A549 (cell line): Measurements from ENCODE around the gene DAGLA. TPM values are rescaled to one million over a fixed set of nuclear protein-coding genes. Genes with fewer than 3 reads are reported as not detected.

Source experiments
- ATAC-seq, 2 experiments: fragments of 200-7000 bp in 1 of 2; fragments of >200 bp in 1 of 2; cut with Nextera tagmentation in 1 of 2; cut with Tn5 transposase in 1 of 2; 3 replicates each; pipeline versions ENCODE4 v1.8.0 to v1.9.1; 2018 to 2020; ENCODE audit warnings: mild to moderate bottlenecking in 1 of 2, moderate library complexity in 1 of 2
- CTCF ChIA-PET: fragments of 300-600 bp; sonication (Branson Sonifier 250); formaldehyde crosslinking; extraction: SDS; loops from one replicate; lab custom pipeline; 2021; ENCODE audit warnings: antibody characterized with exemption, inconsistent platforms; lab: Yijun Ruan, JAX
- POLR2A ChIA-PET: fragments of 350-600 bp; formaldehyde crosslinking; extraction: SDS; loops from one replicate; lab custom pipeline; 2021; ENCODE audit warnings: antibody characterized with exemption, inconsistent platforms; lab: Yijun Ruan, JAX
- DNase-seq, 2 experiments: peaks; one replicate each; pipeline versions ENCODE4 v3.0.0 to v3.0.0-alpha.2; 2011 to 2016; ENCODE audit warnings: low read depth in 1 of 2, low spot score in 1 of 2
- FAIRE-seq: peaks from 2 replicates; lab custom pipeline; 2011; peaks lifted over from hg19 to GRCh38; lab: Jason Lieb, UNC
- H3K27ac ChIP-seq, 2 experiments: fragments of >200 bp; sonication (Bioruptor Twin); formaldehyde crosslinking; 3 replicates each; pipeline ENCODE4 v1.5.1; 2016 to 2017
- H3K4me1 ChIP-seq: fragments of >200 bp; sonication (Bioruptor Twin); formaldehyde crosslinking; 3 replicates; pipeline ENCODE4 v1.6.1; 2016
- H3K4me2 ChIP-seq: fragments of >200 bp; sonication (Bioruptor Twin); formaldehyde crosslinking; 3 replicates; pipeline ENCODE4 v1.6.1; 2016
- H3K4me3 ChIP-seq: fragments of >200 bp; sonication (Bioruptor Twin); formaldehyde crosslinking; 3 replicates; pipeline ENCODE4 v1.5.1; 2016
- H3K9me3 ChIP-seq: fragments of >200 bp; sonication (Bioruptor Twin); formaldehyde crosslinking; 3 replicates; pipeline ENCODE4 v1.6.1; 2016
- CEBPB ChIP-seq, 2 experiments: fragments of >200 bp in 1 of 2; sonication (Bioruptor Twin) in 1 of 2; formaldehyde crosslinking in 1 of 2; IDR thresholded peaks; 2 replicates each; pipeline ENCODE4 v1.6.1; 2012 to 2016
- CHD2 ChIP-seq: fragments of 150-350 bp; IDR thresholded peaks from 2 replicates; pipeline ENCODE4 v1.6.1; 2014; ENCODE audit warnings: low read length; ENCODE audit not compliant: partially characterized antibody
- GATA3 ChIP-seq: IDR thresholded peaks from 2 replicates; pipeline ENCODE4 v1.6.1; 2012; ENCODE audit warnings: borderline replicate concordance
- HEYL ChIP-seq: fragments of 250-450 bp; sonication (Bioruptor Pico); IDR thresholded peaks from 2 replicates; pipeline ENCODE4 v1.8.0; 2021; ENCODE audit warnings: mild to moderate bottlenecking, moderate library complexity
- HOXA7 ChIP-seq: fragments of 250-450 bp; sonication (Bioruptor Pico); IDR thresholded peaks from 2 replicates; pipeline ENCODE4 v1.5.0; 2020; ENCODE audit warnings: mild to moderate bottlenecking, moderate library complexity
- JUN ChIP-seq, 2 experiments: fragments of >200 bp; sonication (Bioruptor Twin); formaldehyde crosslinking; IDR thresholded peaks; 2 replicates in 1 of 2; 3 replicates in 1 of 2; pipeline ENCODE4 v1.6.1; 2016 to 2017
- JUNB ChIP-seq: fragments of >200 bp; sonication (Bioruptor Twin); formaldehyde crosslinking; IDR thresholded peaks from 2 replicates; pipeline ENCODE4 v1.6.1; 2016
- KDM5A ChIP-seq: fragments of 200-600 bp; sonication (generic); IDR thresholded peaks from 2 replicates; pipeline ENCODE4 v1.6.1; 2016; ENCODE audit warnings: antibody characterized with exemption, mild to moderate bottlenecking
- MAZ ChIP-seq: fragments of 150-350 bp; IDR thresholded peaks from 2 replicates; pipeline ENCODE4 v1.6.1; 2014; ENCODE audit warnings: antibody characterized with exemption, low read depth, low read length, borderline replicate concordance
- NFE2L2 ChIP-seq: fragments of 150-350 bp; conservative IDR thresholded peaks from 2 replicates; pipeline ENCODE4 v1.6.1; 2014; ENCODE audit warnings: low read length
- POLR2A ChIP-seq: IDR thresholded peaks from 2 replicates; pipeline ENCODE4 v1.6.1; 2012; ENCODE audit warnings: mild to moderate bottlenecking, low read length
- RAD21 ChIP-seq, 2 experiments: fragments of >200 bp in 1 of 2; sonication (Bioruptor Twin) in 1 of 2; formaldehyde crosslinking in 1 of 2; IDR thresholded peaks in 1 of 2; conservative IDR thresholded peaks in 1 of 2; 2 replicates in 1 of 2; 3 replicates in 1 of 2; pipeline ENCODE4 v1.6.1; 2012 to 2018; ENCODE audit warnings: inconsistent platforms in 1 of 2
- RCOR1 ChIP-seq: fragments of 150-350 bp; IDR thresholded peaks from 2 replicates; pipeline ENCODE4 v1.6.1; 2014; ENCODE audit warnings: antibody characterized with exemption, low read length, low read depth
- SREBF2 ChIP-seq: fragments of 450-650 bp; IDR thresholded peaks from 2 replicates; pipeline ENCODE4 v1.6.1; 2014; ENCODE audit warnings: mild to moderate bottlenecking, moderate library complexity
- WGBS: methylation state at CpG from one replicate; pipeline ENCODE4 v1.1.6; 2017; ENCODE audit errors: missing lambda C conversion rate; 5-methylcytosine and 5-hydroxymethylcytosine counted together
- polyA plus RNA-seq, 4 experiments: library from polyadenylated mRNA; depleted of rRNA in 3 of 4; stranded (reverse); fragments of >200 nt; fragmentation: RNase III in 1 of 4; extraction: RNeasy Plus Mini Kit Qiagen cat#74134 plus additional on column Dnase treatment in 1 of 4; gene quantifications; 2 replicates in 3 of 4; 3 replicates in 1 of 4; pipeline ENCODE4 v1.2.3, GENCODE V29; 2011 to 2017
- TF ChIP-seq, protein P1 (sequence below): fragments of 150-350 bp; IDR thresholded peaks from 2 replicates; pipeline ENCODE4 v1.6.1; 2014; ENCODE audit warnings: low read depth, mild to moderate bottlenecking, low read length
- TF ChIP-seq, protein P2 (sequence below): fragments of >200 bp; sonication (Bioruptor Twin); formaldehyde crosslinking; IDR thresholded peaks from 3 replicates; pipeline ENCODE4 v1.5.1; 2016
- TF ChIP-seq, protein P3 (sequence below): IDR thresholded peaks from 2 replicates; pipeline ENCODE4 v1.6.1; 2012
- TF ChIP-seq, protein P4 (sequence below): fragments of >200 bp; sonication (Bioruptor Twin); formaldehyde crosslinking; IDR thresholded peaks from 3 replicates; pipeline ENCODE4 v1.6.1; 2016
- TF ChIP-seq, protein P5 (sequence below): fragments of 250-450 bp; sonication (Bioruptor Pico); IDR thresholded peaks from 2 replicates; pipeline ENCODE4 v1.5.0; 2021; ENCODE audit warnings: mild to moderate bottlenecking, moderate library complexity, borderline replicate concordance
- TF ChIP-seq, protein P6 (sequence below): IDR thresholded peaks from 2 replicates; pipeline ENCODE4 v1.6.1; 2012

The DAGLA gene
- polyA plus RNA-seq, 2 of the 4 experiments (the other 2 are of a cell fraction) = 0.93 to 2.5 TPM

DNA sequence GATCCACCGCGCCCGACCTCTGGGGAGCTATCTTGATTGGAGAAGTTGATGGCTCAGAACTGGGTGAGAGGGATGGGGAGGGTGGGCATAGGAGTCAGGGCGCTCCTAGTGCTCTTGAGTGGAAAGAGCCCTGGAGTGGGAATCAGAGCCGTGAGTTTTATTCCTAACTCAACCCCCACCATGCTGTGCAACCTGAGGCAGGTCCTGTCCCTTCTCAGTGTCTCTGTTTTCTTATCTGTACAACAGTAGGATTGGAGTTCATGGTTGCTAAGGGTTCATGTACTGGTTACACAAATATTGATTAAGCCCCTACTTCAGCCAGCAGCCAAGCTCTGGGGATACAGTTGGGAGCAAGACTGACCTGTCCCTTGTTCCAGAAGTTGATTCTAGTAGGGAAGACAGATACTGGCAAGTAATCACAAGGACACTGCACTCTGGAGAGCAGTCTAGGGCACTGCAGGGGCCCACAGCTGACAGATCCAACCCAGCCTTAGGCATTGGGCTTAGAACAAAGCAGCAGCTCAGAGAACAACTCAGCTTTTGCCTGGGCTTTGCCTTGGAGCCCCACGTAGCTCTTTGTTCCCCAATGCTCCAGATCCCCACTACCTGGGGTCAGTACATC lies 12.4 kb upstream of the DAGLA start (continued):
- TF ChIP-seq, protein P1, sequence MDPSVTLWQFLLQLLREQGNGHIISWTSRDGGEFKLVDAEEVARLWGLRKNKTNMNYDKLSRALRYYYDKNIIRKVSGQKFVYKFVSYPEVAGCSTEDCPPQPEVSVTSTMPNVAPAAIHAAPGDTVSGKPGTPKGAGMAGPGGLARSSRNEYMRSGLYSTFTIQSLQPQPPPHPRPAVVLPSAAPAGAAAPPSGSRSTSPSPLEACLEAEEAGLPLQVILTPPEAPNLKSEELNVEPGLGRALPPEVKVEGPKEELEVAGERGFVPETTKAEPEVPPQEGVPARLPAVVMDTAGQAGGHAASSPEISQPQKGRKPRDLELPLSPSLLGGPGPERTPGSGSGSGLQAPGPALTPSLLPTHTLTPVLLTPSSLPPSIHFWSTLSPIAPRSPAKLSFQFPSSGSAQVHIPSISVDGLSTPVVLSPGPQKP = no peak
- TF ChIP-seq NFE2L2 (no peak), SREBF2 (no peak)

DNA sequence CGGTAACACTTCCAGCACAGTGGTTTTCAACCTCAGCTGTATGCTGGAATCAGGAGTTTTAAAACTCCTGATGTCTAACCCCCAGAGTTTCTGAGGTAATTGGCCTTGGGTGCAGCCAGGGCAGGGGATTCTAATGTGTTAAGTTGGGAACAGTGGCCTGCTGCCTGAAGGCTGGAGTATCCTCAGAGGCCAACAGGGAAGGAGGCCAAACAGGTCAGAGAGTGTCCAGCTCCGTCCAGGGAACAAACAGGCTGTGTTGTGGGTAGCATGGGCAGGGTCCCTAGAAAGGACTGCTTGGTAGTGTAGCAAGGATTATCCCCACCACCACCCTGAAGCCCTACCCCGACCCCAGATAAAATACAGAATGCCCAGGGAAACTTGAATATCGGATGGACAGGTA lies 10.8 kb upstream of the DAGLA start:
- peaks cover 8% of the 10 kb centered on the region; the same call in 1 of the 3 replicates for H3K4me1 ChIP-seq
- no peak for ATAC-seq
- WGBS = 67% methylated on average over 4 of the region's 4 CpGs
- FAIRE-seq = no peak
- no peak for TF ChIP-seq MAZ
- no peak for TF ChIP-seq POLR2A
- no peak for TF ChIP-seq NFE2L2
- no peak for TF ChIP-seq CEBPB (IDR thresholded peaks at IDR 0.05)
- no peak for TF ChIP-seq GATA3
- TF ChIP-seq JUN (IDR thresholded peaks at IDR 0.05) = no peak
- TF ChIP-seq, protein P2, sequence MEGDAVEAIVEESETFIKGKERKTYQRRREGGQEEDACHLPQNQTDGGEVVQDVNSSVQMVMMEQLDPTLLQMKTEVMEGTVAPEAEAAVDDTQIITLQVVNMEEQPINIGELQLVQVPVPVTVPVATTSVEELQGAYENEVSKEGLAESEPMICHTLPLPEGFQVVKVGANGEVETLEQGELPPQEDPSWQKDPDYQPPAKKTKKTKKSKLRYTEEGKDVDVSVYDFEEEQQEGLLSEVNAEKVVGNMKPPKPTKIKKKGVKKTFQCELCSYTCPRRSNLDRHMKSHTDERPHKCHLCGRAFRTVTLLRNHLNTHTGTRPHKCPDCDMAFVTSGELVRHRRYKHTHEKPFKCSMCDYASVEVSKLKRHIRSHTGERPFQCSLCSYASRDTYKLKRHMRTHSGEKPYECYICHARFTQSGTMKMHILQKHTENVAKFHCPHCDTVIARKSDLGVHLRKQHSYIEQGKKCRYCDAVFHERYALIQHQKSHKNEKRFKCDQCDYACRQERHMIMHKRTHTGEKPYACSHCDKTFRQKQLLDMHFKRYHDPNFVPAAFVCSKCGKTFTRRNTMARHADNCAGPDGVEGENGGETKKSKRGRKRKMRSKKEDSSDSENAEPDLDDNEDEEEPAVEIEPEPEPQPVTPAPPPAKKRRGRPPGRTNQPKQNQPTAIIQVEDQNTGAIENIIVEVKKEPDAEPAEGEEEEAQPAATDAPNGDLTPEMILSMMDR = no peak
- TF ChIP-seq, all 56 proteins: peak for 0
- ChIA-PET POLR2A (no interaction called here), CTCF (interaction anchor here (1.0 to 2.4 kb wide), 3 partner anchors 10 to 14 kb away, joined by 3 to 11 read pairs (median 3); no protein-coding TSS in a partner anchor)
- H3K4me3 ChIP-seq = no peak overlapping the region
- H3K9me3 ChIP-seq = no peaks in the 10 kb centered on the region; the same call in 2 of the 3 replicates
- no peak overlapping the region for H3K27ac ChIP-seq
- DNase-seq = no peak
- H3K4me2 ChIP-seq = no peak overlapping the region

DNA sequence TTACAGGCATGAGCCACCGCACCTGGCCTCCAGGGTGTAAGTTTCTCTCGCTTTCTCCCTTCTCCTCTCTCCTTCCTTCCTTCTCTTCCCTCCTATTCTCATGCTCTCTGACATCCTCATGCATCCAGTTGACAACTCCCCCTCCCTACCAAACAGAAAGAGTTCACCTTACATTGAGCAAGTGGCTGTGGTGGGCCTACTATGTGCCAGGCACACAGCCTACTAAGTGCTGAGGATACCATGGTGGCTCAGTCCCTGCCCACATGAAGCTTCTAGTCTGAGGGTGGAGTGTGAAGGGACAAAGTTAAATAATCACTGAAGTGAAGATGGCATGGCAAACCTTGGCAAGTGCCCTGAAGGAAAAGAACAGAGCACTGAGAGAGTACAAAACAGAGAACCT lies 9.6 kb upstream of the DAGLA start:
- no peak overlapping the region for H3K4me3 ChIP-seq
- no peak for TF ChIP-seq HOXA7 (CRISPR knock-in tag)
- no peak for ATAC-seq
- DNase-seq = no peak
- ChIA-PET CTCF (interaction anchor here (1.0 to 2.4 kb wide), 6 partner anchors 9 to 192 kb away, joined by 3 to 11 read pairs (median 4); no protein-coding TSS in a partner anchor), POLR2A (no interaction called here)
- H3K4me2 ChIP-seq = no peak overlapping the region
- peaks cover 8% of the 10 kb centered on the region; the same call in 1 of the 3 replicates for H3K4me1 ChIP-seq
- no peaks in the 10 kb centered on the region; the same call in 2 of the 3 replicates for H3K9me3 ChIP-seq
- no peak overlapping the region for H3K27ac ChIP-seq
- 89% methylated on average over 2 of the region's 2 CpGs for WGBS
- no peak for FAIRE-seq

DNA sequence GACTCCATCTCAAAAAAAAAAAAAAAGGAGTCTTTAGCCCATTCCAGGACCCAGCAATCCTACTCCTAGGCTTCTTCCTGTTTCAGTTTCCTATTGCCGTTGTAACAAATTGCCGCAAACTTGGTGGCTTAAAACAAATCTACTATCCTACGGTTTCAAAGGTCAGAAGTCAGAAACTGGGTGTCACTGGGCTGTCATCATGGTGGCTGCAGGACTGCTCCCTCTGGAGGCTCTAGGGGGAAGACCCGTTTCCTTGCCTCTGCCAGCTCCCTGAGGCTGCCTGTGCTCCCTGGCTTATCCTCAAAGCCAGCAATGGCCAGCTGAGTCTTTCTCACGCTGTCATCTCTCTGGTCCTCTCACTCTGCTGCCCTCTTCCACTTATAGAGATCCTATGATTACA lies 8.7 kb upstream of the DAGLA start:
- peaks cover 6% of the 10 kb centered on the region; the same call in 1 of the 3 replicates for H3K4me1 ChIP-seq
- CTCF ChIA-PET = interaction anchor here (0.9 to 1.8 kb wide), 10 partner anchors 9 to 225 kb away, joined by 3 to 5 read pairs (median 4); partner anchors contain the start of gene DAGLA
- no peak overlapping the region for H3K27ac ChIP-seq
- peak; percentile 49 to 51 for DNase-seq
- H3K4me3 ChIP-seq = no peak overlapping the region
- H3K9me3 ChIP-seq = no peaks in the 10 kb centered on the region; the same call in 2 of the 3 replicates
- 41% methylated on average over 5 of the region's 5 CpGs for WGBS
- peak; percentile 67 to 87; a peak in 5 of 6 replicates for ATAC-seq
- no peak overlapping the region for H3K4me2 ChIP-seq
- POLR2A ChIA-PET = no interaction called here
- no peak for FAIRE-seq
- TF ChIP-seq RAD21 (conservative IDR thresholded peaks at IDR 0.05 in 1 of 2, IDR thresholded peaks at IDR 0.05 in 1 of 2) (peak in 1 of 2 experiments; percentile 29; a peak in 1 of 5 replicates), CEBPB (IDR thresholded peaks at IDR 0.05) (no peak), CHD2 (no peak), JUNB (no peak), KDM5A (no peak), RCOR1 (no peak), HEYL (no peak), MAZ (no peak)
- TF ChIP-seq, protein P2 = peak; percentile 22; the same call in 2 of the 3 replicates
- TF ChIP-seq, protein P3, sequence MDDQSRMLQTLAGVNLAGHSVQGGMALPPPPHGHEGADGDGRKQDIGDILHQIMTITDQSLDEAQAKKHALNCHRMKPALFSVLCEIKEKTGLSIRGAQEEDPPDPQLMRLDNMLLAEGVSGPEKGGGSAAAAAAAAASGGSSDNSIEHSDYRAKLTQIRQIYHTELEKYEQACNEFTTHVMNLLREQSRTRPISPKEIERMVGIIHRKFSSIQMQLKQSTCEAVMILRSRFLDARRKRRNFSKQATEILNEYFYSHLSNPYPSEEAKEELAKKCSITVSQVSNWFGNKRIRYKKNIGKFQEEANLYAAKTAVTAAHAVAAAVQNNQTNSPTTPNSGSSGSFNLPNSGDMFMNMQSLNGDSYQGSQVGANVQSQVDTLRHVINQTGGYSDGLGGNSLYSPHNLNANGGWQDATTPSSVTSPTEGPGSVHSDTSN = no peak
- TF ChIP-seq, protein P4, sequence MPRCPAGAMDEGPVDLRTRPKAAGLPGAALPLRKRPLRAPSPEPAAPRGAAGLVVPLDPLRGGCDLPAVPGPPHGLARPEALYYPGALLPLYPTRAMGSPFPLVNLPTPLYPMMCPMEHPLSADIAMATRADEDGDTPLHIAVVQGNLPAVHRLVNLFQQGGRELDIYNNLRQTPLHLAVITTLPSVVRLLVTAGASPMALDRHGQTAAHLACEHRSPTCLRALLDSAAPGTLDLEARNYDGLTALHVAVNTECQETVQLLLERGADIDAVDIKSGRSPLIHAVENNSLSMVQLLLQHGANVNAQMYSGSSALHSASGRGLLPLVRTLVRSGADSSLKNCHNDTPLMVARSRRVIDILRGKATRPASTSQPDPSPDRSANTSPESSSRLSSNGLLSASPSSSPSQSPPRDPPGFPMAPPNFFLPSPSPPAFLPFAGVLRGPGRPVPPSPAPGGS = no peak
- TF ChIP-seq, protein P5, sequence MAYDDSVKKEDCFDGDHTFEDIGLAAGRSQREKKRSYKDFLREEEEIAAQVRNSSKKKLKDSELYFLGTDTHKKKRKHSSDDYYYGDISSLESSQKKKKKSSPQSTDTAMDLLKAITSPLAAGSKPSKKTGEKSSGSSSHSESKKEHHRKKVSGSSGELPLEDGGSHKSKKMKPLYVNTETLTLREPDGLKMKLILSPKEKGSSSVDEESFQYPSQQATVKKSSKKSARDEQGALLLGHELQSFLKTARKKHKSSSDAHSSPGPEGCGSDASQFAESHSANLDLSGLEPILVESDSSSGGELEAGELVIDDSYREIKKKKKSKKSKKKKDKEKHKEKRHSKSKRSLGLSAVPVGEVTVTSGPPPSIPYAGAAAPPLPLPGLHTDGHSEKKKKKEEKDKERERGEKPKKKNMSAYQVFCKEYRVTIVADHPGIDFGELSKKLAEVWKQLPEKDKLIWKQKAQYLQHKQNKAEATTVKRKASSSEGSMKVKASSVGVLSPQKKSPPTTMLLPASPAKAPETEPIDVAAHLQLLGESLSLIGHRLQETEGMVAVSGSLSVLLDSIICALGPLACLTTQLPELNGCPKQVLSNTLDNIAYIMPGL (CRISPR knock-in tag) = no peak
- TF ChIP-seq, protein P6, sequence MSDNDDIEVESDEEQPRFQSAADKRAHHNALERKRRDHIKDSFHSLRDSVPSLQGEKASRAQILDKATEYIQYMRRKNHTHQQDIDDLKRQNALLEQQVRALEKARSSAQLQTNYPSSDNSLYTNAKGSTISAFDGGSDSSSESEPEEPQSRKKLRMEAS = no peak
